HepG2 (cell line): ENCODE data around the gene FBXO44.

ENCODE experiments used
- CEBPZ ChIP-seq: IDR thresholded peaks from 2 replicates; pipeline ENCODE4 v1.6.1; 2012; ENCODE audit warnings: low read length, improper control_type of control experiment
- HCFC1 ChIP-seq: fragments of 150-350 bp; IDR thresholded peaks from 2 replicates; pipeline ENCODE4 v1.6.1; 2014; ENCODE audit warnings: low read depth, low read length
- MXI1 ChIP-seq: IDR thresholded peaks from 3 replicates; pipeline ENCODE4 v1.6.1; 2012; ENCODE audit warnings: low read depth, low read length, inconsistent platforms, borderline replicate concordance
- POLR2A ChIP-seq, 2 experiments: IDR thresholded peaks; 2 replicates each; pipeline ENCODE4 v1.6.1; 2011; ENCODE audit warnings: low read depth in 2 of 2, low read length in 2 of 2, mild to moderate bottlenecking in 1 of 2, moderate library complexity in 1 of 2; ENCODE audit not compliant: insufficient read depth in 1 of 2
- RFXANK ChIP-seq: IDR thresholded peaks from 2 replicates; pipeline ENCODE4 v1.6.1; 2016
- TBL1XR1 ChIP-seq: fragments of 150-350 bp; IDR thresholded peaks from 2 replicates; pipeline ENCODE4 v1.6.1; 2014; ENCODE audit warnings: borderline replicate concordance, low read length; ENCODE audit not compliant: partially characterized antibody
- ZNF7 ChIP-seq: IDR thresholded peaks from 2 replicates; pipeline ENCODE4 v1.6.1; 2016; ENCODE audit warnings: missing biosample characterization, missing genetic modification reagents

- TF ChIP-seq CEBPZ = no peak
- no peak for TF ChIP-seq ZNF7 (CRISPR knock-in tag)
- no peak for TF ChIP-seq TBL1XR1
- no peak for TF ChIP-seq MXI1
- TF ChIP-seq HCFC1 = no peak
- TF ChIP-seq RFXANK (CRISPR knock-in tag) = no peak
- TF ChIP-seq POLR2A (IDR thresholded peaks at IDR 0.05; ENCODE audit: insufficient read depth in 1 of 2, low read depth in 2 of 2, low read length in 2 of 2) = no peak
Measured at GRCh38 chr1:11657654-11658053, 3.0 kb downstream of the FBXO44 start.
